GM21528 (cell line): ENCODE measurements around the gene SLC9A5.
A peak's percentile ranks its signal among the peaks of the same experiment; 100 is the strongest.

Source experiments
- ATAC-seq: cut with Tn5 transposase; IDR thresholded peaks from one replicate; pipeline ENCODE4 v1.9.1; 2021; ENCODE audit warnings: mild to moderate bottlenecking, moderate library complexity; ENCODE audit not compliant: unreplicated experiment, low FRiP score

SLC9A5 gene

DNA sequence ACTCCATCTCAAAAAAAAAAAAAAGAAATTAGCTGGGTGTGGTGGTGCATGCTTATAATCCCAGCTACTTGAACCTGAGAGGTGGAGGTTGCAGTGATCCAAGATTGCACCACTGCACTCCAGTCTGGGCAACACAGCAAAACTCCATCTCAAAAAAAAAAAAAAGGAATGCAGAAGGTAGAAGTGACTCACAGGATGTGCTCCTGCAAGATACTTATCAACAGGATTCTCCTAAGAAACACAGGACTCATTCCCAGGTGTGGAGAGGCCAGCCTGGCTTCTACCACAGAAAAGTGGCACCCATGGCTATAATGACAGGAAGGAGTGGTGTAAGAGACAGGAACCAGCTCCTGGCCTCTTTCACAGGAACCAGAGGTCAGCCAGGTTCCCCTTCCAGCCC, 36.0 kb upstream of the SLC9A5 start:
- ATAC-seq = no peak

GRCh38 chr16:67213197-67214019, 35.4 kb upstream of the SLC9A5 start:
- ATAC-seq = no peak

GRCh38 chr16:67215706-67216105, 33.1 kb upstream of the SLC9A5 start:
- no peak for ATAC-seq

DNA sequence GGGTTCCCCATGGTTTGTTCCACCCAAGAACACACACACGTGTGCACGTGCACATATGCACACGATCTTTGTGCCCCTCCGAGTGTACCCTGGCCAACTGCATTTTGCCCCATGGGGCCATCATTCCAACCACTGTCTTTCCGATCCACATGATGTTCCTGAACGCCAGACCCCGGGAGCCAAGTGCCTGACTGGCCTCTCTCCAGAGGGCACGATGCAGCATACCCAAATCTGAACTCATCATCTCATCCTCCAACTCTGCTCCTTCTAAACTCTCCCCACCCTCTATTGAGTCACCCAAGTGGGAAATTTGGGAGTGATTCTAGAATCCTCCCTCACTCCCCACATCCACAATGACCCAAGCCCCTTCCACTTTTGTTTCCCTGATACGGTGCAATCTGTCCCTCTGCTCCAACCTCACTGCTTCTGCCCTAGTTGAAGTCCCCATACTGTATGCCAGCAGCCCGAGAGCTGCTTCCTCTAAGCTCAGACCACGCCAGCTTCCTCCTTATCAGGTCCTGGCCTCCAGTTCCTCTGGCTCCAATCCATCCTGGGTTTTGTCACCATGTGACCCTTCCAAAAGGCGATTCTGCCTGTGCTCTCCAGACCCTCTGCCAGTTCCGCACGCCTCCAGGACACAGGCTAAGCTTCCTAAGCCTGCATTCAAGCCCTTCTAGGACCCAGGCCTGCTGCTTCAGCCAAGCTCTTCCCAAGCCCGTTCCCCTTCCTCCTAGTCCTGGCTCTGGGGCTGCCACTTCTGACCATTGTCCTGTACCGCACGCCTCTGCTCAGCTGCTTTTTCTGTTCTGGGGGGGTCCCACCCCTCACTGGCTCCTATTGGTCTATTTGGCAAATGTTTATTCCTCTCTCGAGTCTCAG, 31.9 kb upstream of the SLC9A5 start:
- no peak for ATAC-seq

- no peak for ATAC-seq
These were observed 24.8 kb upstream of the SLC9A5 start for GRCh38 chr16:67223992-67224391.

DNA sequence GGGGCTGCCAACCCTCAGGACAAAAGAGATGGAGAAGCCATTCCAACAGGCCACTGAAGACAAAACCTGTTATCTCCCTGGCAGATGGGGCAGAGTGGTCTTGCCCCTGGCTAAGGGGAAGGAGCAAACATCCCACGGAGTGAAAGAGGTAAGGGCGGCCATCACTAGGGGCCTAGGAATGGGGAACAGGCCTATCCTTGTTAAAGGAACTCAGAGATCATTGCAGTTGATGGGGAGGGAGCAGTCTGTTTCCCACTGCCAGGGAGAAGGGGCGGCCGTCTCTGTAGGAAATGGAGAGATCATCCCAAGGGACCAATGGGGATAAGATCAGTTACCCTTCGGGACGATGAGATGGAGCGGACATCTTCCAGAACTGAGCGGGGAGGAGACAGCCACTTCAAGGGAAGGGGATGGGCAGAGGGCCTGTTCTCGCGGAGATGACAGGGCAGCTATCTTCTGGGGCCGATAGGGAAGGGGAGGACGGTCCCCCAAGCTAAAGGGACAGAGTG, 22.4 kb upstream of the SLC9A5 start:
- ATAC-seq = no peak

GRCh38 chr16:67226804-67227566, 21.8 kb upstream of the SLC9A5 start, which contains the start of gene TMEM208:
Gene TMEM208, plus strand, starts transcription at chr16:67227130. Its CDS starts 89 bp downstream, at chr16:67227219.
- peak; percentile 84 for ATAC-seq

DNA sequence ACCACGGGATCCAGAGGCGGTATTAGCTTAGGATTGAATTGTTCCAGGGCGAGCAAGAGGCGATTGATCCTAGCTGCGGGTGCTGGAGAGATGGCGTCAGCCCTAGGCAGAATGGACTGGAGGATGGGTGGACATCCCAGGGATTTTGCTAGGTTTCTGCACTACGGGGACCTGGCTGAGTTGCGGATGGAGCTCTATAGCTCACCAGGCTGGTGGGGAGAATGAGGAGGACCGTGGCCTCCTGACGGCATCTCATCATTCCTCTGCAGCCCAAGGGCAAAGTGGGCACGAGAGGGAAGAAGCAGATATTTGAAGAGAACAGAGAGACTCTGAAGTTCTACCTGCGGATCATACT, 21.2 kb upstream of the SLC9A5 start:
- no peak for ATAC-seq

DNA sequence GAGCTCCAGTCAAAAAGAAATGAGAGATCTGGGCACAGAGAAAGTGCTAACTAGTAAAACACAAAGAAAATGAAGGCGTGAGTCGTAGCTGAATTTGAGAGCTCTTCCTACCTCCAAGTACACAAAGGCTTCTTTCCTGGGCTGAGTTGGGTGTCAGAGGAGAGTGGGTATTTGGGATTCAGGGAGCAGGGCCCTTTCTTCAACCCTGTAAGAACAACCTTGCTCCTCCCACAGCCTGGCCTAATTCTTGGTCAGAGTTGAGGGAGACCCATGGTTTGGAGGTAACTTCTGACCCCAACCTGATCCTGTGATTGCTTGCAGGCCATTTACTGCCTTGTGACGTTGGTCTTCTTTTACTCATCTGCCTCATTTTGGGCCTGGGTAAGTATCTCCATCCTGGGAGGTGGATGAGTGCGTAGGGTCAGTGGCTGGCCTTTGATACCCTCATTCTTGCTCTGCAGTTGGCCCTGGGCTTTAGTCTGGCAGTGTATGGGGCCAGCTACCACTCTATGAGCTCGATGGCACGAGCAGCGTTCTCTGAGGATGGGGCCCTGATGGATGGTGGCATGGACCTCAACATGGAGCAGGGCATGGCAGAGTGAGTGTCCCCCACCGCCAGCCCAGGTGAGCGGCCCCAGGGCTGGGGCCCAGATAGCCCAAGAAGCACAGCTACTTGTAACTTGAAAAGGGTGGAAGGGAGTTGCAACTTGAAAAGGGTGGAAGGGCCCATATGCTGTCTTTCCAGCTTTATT, 20.6 kb upstream of the SLC9A5 start:
- no peak for ATAC-seq

DNA sequence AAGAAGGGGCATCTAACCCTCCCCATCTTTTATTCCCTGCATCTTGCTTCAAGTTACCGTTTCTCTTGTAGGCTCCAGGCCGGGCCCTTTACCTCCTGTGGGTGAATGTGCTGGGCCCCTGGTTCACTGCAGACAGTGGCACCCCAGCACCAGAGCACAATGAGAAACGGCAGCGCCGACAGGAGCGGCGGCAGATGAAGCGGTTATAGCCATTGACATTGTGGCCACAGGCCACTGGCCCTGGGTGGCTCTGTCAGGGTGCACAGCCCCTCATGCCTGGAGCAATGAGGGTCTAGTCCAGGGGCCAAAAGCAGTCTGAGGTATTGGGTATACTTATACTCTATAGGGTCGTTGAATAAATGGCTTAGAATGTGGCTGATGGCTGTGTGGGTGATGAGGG, 19.9 kb upstream of the SLC9A5 start:
- ATAC-seq = no peak

- no peak for ATAC-seq
These were observed 18.6 kb upstream of the SLC9A5 start for GRCh38 chr16:67229906-67230808.

GRCh38 chr16:67230809-67231660, 17.7 kb upstream of the SLC9A5 start:
- ATAC-seq = no peak

GRCh38 chr16:67233596-67233995, 15.2 kb upstream of the SLC9A5 start:
- no peak for ATAC-seq

DNA sequence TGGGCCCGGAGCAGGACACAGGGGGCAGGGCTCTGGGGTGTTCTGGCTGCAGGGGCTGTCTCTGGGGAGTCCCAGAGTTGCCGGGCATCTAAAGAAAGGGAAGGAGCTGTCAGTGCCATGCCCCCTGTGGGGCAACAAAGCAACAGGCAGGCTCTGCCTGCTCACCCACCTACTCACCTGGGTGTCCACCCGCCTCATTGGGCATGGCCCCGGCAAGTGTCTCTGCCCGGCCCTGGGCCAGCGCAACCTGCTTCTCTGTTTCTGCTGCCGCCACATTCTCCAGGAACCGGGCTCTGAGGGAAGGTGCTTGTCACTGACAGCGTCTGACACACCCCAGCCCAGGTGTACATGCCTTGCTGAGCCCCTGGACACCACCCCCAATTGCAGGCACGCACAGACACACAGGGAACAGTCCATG, 14.6 kb upstream of the SLC9A5 start:
- no peak for ATAC-seq

GRCh38 chr16:67235816-67236562, 12.8 kb upstream of the SLC9A5 start:
- no peak for ATAC-seq

DNA sequence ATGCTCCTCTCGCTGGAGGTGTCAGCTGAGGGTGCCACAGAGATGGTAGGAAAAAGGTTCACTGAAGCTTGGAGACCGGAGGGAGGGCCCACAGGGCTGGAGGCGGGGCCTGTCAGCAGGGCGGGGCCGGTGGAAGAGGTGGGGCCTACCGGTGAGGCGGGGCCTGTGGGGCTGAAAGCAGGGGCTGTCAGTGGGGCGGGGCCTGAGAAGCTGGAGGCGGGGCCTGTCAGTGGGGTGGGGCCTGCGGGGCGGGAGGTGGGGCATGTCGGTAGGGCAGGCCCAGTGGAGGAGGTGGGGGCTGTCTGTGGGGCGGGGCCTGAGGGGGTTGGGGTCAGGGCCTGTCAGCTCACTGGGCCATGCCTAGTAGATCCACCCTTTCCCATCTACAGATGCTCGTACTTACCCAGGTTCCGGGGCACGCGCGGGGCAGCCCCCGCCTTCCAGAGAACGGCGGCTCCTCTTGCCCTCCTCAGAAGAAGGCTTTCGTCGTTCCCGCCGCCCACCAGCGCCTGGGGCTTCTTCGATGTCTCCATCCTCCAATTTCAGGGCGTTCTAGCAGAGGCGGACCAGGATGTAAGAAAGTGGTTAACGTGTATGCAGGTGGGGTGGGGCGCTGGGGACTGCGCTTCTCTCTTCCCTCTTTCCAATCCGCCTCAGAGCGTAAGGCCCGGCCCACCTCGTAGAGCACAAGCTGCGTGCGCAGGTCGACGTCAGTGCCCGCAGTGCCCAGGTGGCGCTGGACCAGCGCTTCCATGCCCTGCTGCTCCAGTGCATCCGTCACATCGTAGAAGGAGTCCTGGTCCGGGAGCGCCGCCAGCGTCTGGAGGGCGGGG, 12.0 kb upstream of the SLC9A5 start:
- no peak for ATAC-seq
